GM19043 (cell line): Measurements from ENCODE around the gene PCSK5.
"Not testable (repeated sequence)": the region's sequence is repeated elsewhere in the genome, so short reads cannot be mapped to it uniquely, and the experiment has no call there.

Experiments used
- ATAC-seq: cut with Tn5 transposase; IDR thresholded peaks from one replicate; pipeline ENCODE4 v1.9.1; 2021; ENCODE audit warnings: low read depth; ENCODE audit not compliant: unreplicated experiment

Gene PCSK5

GRCh38 chr9:76292246-76292645, 401.8 kb downstream of the PCSK5 start:
- ATAC-seq: no peak

GRCh38 chr9:76292658-76293057, 402.2 kb downstream of the PCSK5 start:
- no peak for ATAC-seq

GRCh38 chr9:76294301-76294700, 403.8 kb downstream of the PCSK5 start:
- ATAC-seq: no peak

GRCh38 chr9:76296561-76297310, 406.3 kb downstream of the PCSK5 start:
- ATAC-seq: no peak

- ATAC-seq: no peak
These were observed 407.3 kb downstream of the PCSK5 start for GRCh38 chr9:76297721-76298239.

- ATAC-seq: no peak
These were observed 408.2 kb downstream of the PCSK5 start for GRCh38 chr9:76298521-76299144.

GRCh38 chr9:76302543-76302942, 412.1 kb downstream of the PCSK5 start:
- ATAC-seq: no peak

GRCh38 chr9:76302947-76303550, 412.6 kb downstream of the PCSK5 start:
- no peak for ATAC-seq

GRCh38 chr9:76307047-76307446, 416.6 kb downstream of the PCSK5 start:
- not testable (repeated sequence) for ATAC-seq

GRCh38 chr9:76310577-76310976, 420.1 kb downstream of the PCSK5 start:
- ATAC-seq: no peak

- no peak for ATAC-seq
These were observed 420.5 kb downstream of the PCSK5 start for GRCh38 chr9:76310991-76311390.

- ATAC-seq: no peak
These were observed 421.1 kb downstream of the PCSK5 start for GRCh38 chr9:76311537-76311936.

- no peak for ATAC-seq
These were observed 423.3 kb downstream of the PCSK5 start for GRCh38 chr9:76313771-76314170.

GRCh38 chr9:76314321-76314720, 423.8 kb downstream of the PCSK5 start:
- no peak for ATAC-seq

GRCh38 chr9:76316069-76316468, 425.6 kb downstream of the PCSK5 start:
- no peak for ATAC-seq

- ATAC-seq: not testable (repeated sequence)
These were observed 429.0 kb downstream of the PCSK5 start for GRCh38 chr9:76319466-76319865.

- ATAC-seq: no peak
These were observed 430.8 kb downstream of the PCSK5 start for GRCh38 chr9:76321195-76321828.

GRCh38 chr9:76322810-76323209, 432.3 kb downstream of the PCSK5 start:
- no peak for ATAC-seq

- ATAC-seq: no peak
These were observed 433.0 kb downstream of the PCSK5 start for GRCh38 chr9:76323490-76323889.

GRCh38 chr9:76324030-76324429, 433.6 kb downstream of the PCSK5 start:
- not testable (repeated sequence) for ATAC-seq

- no peak for ATAC-seq
These were observed 439.6 kb downstream of the PCSK5 start for GRCh38 chr9:76330034-76330433.
